Uterus (tissue), 2 donors: ENCODE measurements around the gene C6orf89.

Source experiments
- CTCF ChIP-seq, 4 experiments: fragments of 200-600 bp in 2 of 4; fragments of 450-650 bp in 2 of 4; sonication (generic) in 2 of 4; IDR thresholded peaks; one replicate each; pipeline ENCODE4 v1.5.1; 2016 to 2019; ENCODE audit warnings: antibody characterized with exemption in 4 of 4, mild to moderate bottlenecking in 2 of 4, moderate library complexity in 1 of 4
- POLR2A ChIP-seq, 2 donors: fragments of 450-650 bp; IDR thresholded peaks; one replicate each; pipeline ENCODE4 v1.6.1; 2016; ENCODE audit warnings: antibody characterized with exemption in 2 of 2, mild to moderate bottlenecking in 1 of 2, moderate library complexity in 1 of 2

GRCh38 chr6:36844232-36845170, 41.3 kb upstream of the C6orf89 start:
- no peak for TF ChIP-seq CTCF (IDR thresholded peaks at IDR 0.05)
- TF ChIP-seq POLR2A (IDR thresholded peaks at IDR 0.05): no peak
